GM12892 (cell line): ENCODE measurements around the gene FAM118B.

Experiments
- POLR2A ChIP-seq: IDR thresholded peaks from 2 replicates; pipeline ENCODE4 v1.6.1; 2011; ENCODE audit warnings: low read depth, low read length, control low read depth
- POLR2AphosphoS5 ChIP-seq: IDR thresholded peaks from 2 replicates; pipeline ENCODE4 v1.6.1; 2011; ENCODE audit warnings: low read depth, low read length, control low read depth

- TF ChIP-seq POLR2AphosphoS5, result no peak
- TF ChIP-seq POLR2A, result no peak
Measured at GRCh38 chr11:126185259-126186024, 26.1 kb upstream of the FAM118B start.
